Measurements from ENCODE around the gene GRK5. TPM values are rescaled to one million over a fixed set of nuclear protein-coding genes. Genes with fewer than 3 reads are reported as not detected.
"Not testable (repeated sequence)": the region's sequence is repeated elsewhere in the genome, so short reads cannot be mapped to it uniquely, and the experiment has no call there.

The GRK5 gene
- total and polyA plus RNA-seq, 5 donors from 2014 or later, result 5.1 to 46.4 (median 14.5) TPM

DNA sequence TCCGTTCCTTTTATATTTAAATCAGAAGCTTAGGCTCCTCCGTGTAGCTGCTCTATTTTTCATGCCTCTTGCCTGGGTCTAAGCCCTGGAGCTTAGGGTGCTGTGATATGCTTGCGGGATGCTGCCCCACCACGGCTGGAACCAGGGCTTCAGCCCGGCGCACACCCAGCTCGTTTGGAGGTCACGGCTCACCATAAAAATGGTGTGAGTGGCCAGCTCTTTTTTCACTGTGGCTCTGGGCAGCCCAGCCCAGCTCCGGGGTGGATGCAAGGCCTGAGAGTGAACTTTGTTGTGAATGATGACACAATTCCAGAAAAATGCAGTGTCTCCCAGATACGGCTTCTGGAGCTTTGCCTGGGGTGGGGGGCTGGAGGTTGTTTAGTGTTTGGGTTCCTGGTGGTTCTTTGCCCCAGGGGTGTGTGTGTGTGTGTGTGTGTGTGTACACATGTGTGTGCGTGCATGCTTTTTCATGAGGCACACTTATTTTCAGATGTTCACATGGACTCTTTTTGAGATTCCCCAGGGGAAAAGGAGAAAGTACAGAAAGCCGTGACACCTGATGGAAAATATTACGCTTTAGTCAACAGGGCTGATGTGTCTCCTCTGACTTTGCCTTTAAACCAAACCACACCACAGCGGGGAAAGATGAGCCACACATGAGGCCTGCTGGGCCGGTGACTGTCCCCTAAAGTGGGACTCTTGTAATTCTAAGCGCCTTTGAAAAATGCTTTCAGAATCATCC, 46.2 kb downstream of the GRK5 start:
- no peak for DNase-seq
- Histone ChIP-seq H3K4me1 (ENCODE audit: control insufficient read depth, insufficient read depth, low read length, poor library complexity, severe bottlenecking) (peaks cover 2% of the 10 kb centered on the region), H3K9me3 (ENCODE audit: control insufficient read depth in 2 of 2, low read length in 2 of 2) (no peaks in the 10 kb centered on the region), H3K4me3 (ENCODE audit: low read depth, low read length) (no peak overlapping the region), H3K27me3 (ENCODE audit: control insufficient read depth, insufficient read depth, low read length) (no peaks in the 10 kb centered on the region), H3K36me3 (ENCODE audit: control insufficient read depth, insufficient read depth, low read length) (no peaks in the 10 kb centered on the region), H3K27ac (ENCODE audit: insufficient read depth, low read length, poor library complexity, severe bottlenecking) (peak overlapping the region; percentile 14)
- no peak overlapping the region for H3K4me3 Mint-ChIP-seq
- H3K27me3 Mint-ChIP-seq, result no peaks in the 10 kb centered on the region
- ATAC-seq (ENCODE audit: low read depth in 2 of 2), result no peak
- H3K4me1 Mint-ChIP-seq, result peaks cover 9 to 48% (median 18%) of the 10 kb centered on the region in 4 donors
- H3K9me3 Mint-ChIP-seq, result peaks cover 0 to 3% (median 0%) of the 10 kb centered on the region in 7 donors
- peak overlapping the region; percentile 57 to 88 (median 62) for H3K27ac Mint-ChIP-seq
- H3K36me3 Mint-ChIP-seq, result peaks cover 4% of the 10 kb centered on the region

DNA sequence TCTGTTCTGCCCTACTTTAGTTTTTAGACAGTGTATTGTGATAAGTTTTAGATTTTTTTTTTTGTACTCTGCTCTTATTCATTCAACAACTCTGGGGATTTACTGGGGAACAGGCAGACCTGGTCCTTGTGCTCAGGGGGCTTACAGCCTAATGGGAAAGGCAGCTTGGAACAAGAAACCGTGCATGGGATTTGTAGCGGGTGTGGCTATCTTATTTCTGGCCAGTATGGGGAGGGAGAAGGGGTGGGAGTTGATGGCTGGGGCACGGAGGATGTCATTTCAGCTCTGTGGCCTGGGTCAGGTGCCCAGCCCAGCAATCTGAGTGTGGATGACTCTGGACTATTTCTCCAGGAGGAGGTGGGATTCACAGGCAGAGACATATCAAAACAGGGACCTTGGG, 47.0 kb downstream of the GRK5 start:
- H3K4me3 ChIP-seq (ENCODE audit: low read depth, low read length), result no peak overlapping the region
- no peaks in the 10 kb centered on the region for H3K9me3 ChIP-seq (ENCODE audit: control insufficient read depth in 2 of 2, low read length in 2 of 2)
- DNase-seq, result no peak
- Mint-ChIP-seq H3K27me3 (no peaks in the 10 kb centered on the region), H3K4me3 (no peak overlapping the region), H3K9me3 (peaks cover 0 to 3% (median 0%) of the 10 kb centered on the region in 7 donors), H3K36me3 (peaks cover 4% of the 10 kb centered on the region), H3K4me1 (peaks cover 9 to 51% (median 19%) of the 10 kb centered on the region in 4 donors), H3K27ac (peak overlapping the region; percentile 57 to 88 (median 62))
- H3K27me3 ChIP-seq (ENCODE audit: control insufficient read depth, insufficient read depth, low read length), result no peaks in the 10 kb centered on the region
- peak overlapping the region; percentile 14 for H3K27ac ChIP-seq (ENCODE audit: insufficient read depth, low read length, poor library complexity, severe bottlenecking)
- peaks cover 2% of the 10 kb centered on the region for H3K4me1 ChIP-seq (ENCODE audit: control insufficient read depth, insufficient read depth, low read length, poor library complexity, severe bottlenecking)
- ATAC-seq (ENCODE audit: low read depth in 2 of 2), result no peak
- H3K36me3 ChIP-seq (ENCODE audit: control insufficient read depth, insufficient read depth, low read length), result no peaks in the 10 kb centered on the region

DNA sequence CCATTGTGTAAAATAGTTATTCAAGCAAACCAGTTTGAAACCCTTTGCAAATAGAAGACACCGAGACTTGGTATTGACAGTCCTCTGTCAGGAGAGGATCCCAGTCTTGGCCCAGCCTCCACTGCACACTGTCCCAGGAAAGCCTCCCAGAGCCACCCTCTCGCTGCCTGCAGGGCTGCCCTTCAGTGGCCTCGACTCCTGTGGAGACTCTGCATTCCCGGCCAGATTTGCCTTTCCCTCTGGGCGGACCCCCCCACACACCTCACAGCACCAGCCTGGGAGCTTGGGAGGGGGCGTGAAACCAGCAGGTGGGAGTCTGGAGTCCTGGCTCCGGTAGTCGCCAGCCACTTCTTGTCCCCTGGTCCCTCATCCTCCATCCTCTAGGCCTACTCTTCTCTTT, 48.7 kb downstream of the GRK5 start:
- no peaks in the 10 kb centered on the region for H3K36me3 ChIP-seq (ENCODE audit: control insufficient read depth, insufficient read depth, low read length)
- peaks cover 2% of the 10 kb centered on the region for H3K4me1 ChIP-seq (ENCODE audit: control insufficient read depth, insufficient read depth, low read length, poor library complexity, severe bottlenecking)
- H3K4me3 Mint-ChIP-seq, result no peak overlapping the region
- peaks cover 9 to 42% (median 17%) of the 10 kb centered on the region in 4 donors for H3K4me1 Mint-ChIP-seq
- DNase-seq, result no peak
- peaks cover 4% of the 10 kb centered on the region for H3K36me3 Mint-ChIP-seq
- no peak overlapping the region for H3K27ac Mint-ChIP-seq
- H3K9me3 Mint-ChIP-seq, result peaks cover 0 to 3% (median 0%) of the 10 kb centered on the region in 7 donors
- no peaks in the 10 kb centered on the region for H3K9me3 ChIP-seq (ENCODE audit: control insufficient read depth in 2 of 2, low read length in 2 of 2)
- H3K27me3 ChIP-seq (ENCODE audit: control insufficient read depth, insufficient read depth, low read length), result no peaks in the 10 kb centered on the region
- no peak overlapping the region for H3K4me3 ChIP-seq (ENCODE audit: low read depth, low read length)
- no peak overlapping the region for H3K27ac ChIP-seq (ENCODE audit: insufficient read depth, low read length, poor library complexity, severe bottlenecking)
- ATAC-seq (ENCODE audit: low read depth in 2 of 2), result no peak
- H3K27me3 Mint-ChIP-seq, result no peaks in the 10 kb centered on the region

DNA sequence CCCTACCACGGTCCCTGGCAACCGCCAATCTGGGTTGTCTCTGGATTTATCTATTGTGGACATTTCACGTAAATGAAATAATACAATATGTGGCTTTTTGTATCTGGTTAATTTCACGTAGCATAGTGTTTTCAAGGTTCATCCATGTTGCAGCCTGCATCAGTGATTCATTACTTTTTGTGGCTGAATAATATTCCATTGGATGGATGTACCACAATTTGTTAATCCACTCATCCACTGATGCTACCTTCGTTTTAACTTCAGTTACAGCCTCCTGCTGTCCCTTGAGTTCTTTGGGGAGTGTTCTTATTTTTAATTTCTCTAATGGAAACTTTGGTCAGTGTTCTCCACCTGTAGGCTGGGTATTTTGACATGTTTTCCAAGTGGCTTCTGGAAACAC, 49.5 kb downstream of the GRK5 start:
- Histone ChIP-seq H3K9me3 (ENCODE audit: control insufficient read depth in 2 of 2, low read length in 2 of 2) (no peaks in the 10 kb centered on the region), H3K27me3 (ENCODE audit: control insufficient read depth, insufficient read depth, low read length) (no peaks in the 10 kb centered on the region), H3K4me3 (ENCODE audit: low read depth, low read length) (no peak overlapping the region), H3K36me3 (ENCODE audit: control insufficient read depth, insufficient read depth, low read length) (no peaks in the 10 kb centered on the region), H3K4me1 (ENCODE audit: control insufficient read depth, insufficient read depth, low read length, poor library complexity, severe bottlenecking) (peaks cover 2% of the 10 kb centered on the region), H3K27ac (ENCODE audit: insufficient read depth, low read length, poor library complexity, severe bottlenecking) (no peak overlapping the region)
- Mint-ChIP-seq H3K36me3 (peaks cover 4% of the 10 kb centered on the region), H3K27me3 (no peaks in the 10 kb centered on the region), H3K4me3 (no peak overlapping the region), H3K9me3 (peaks cover 0 to 3% (median 0%) of the 10 kb centered on the region in 7 donors), H3K4me1 (peaks cover 9 to 41% (median 17%) of the 10 kb centered on the region in 4 donors), H3K27ac (peak overlapping the region in 1 of 3 donors; percentile 52)
- no peak for DNase-seq
- no peak for ATAC-seq (ENCODE audit: low read depth in 2 of 2)

DNA sequence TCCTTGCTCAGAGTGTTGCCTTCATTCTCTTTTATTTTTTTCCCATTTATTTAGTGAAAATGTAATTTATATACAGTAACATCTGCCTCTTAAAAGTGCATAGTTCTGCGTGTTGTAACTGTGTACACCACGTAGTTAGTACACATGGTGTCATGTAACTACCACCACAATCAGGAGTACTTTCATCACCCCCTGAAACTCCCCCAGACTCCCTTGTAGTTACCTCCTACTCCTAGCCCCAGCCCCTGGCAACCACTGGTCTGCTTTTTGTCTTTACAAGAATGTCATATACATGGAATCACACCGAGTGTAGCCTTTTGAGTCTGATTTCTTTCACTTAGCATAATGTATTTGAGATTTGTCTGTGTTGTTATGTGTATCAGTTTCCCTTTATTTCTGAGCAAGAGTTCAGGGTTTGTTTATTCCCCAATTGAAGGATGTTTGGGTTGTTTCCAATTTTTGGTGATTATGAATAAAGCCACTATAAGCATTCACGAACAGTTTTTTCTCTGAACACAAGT, 50.6 kb downstream of the GRK5 start:
- H3K9me3 Mint-ChIP-seq, result peaks cover 0 to 3% (median 0%) of the 10 kb centered on the region in 7 donors
- H3K9me3 ChIP-seq (ENCODE audit: control insufficient read depth in 2 of 2, low read length in 2 of 2), result no peaks in the 10 kb centered on the region
- peak overlapping the region in 1 of 4 donors; percentile 51 for H3K4me3 Mint-ChIP-seq
- peaks cover 2% of the 10 kb centered on the region for H3K4me1 ChIP-seq (ENCODE audit: control insufficient read depth, insufficient read depth, low read length, poor library complexity, severe bottlenecking)
- peak overlapping the region in 2 of 3 donors; percentile 14 to 27 for H3K27ac Mint-ChIP-seq
- H3K4me1 Mint-ChIP-seq, result peaks cover 9 to 37% (median 17%) of the 10 kb centered on the region in 4 donors
- no peaks in the 10 kb centered on the region for H3K27me3 ChIP-seq (ENCODE audit: control insufficient read depth, insufficient read depth, low read length)
- H3K4me3 ChIP-seq (ENCODE audit: low read depth, low read length), result no peak overlapping the region
- H3K27me3 Mint-ChIP-seq, result no peaks in the 10 kb centered on the region
- no peak for ATAC-seq (ENCODE audit: low read depth in 2 of 2)
- H3K36me3 Mint-ChIP-seq, result peaks cover 4% of the 10 kb centered on the region
- no peak overlapping the region for H3K27ac ChIP-seq (ENCODE audit: insufficient read depth, low read length, poor library complexity, severe bottlenecking)
- no peaks in the 10 kb centered on the region for H3K36me3 ChIP-seq (ENCODE audit: control insufficient read depth, insufficient read depth, low read length)
- no peak for DNase-seq

DNA sequence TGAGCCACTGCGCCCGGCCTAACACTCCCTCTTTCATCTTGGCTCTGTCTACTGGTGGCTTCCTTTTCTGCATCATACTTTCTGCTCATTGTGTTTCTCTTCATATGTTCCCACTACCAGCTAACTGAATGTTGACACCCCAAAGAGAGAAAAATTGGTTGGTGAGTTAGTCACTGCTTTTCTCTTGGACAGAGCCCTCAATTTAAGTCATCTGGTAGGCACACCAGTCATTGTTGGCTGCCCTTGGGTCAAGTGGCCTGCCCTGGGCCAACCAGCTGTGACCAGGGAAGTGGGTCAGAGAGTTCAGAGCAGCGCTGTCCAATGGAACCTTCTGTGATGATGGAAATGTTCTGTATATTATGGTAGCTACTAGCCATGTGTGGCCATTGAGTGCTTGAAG, 52.0 kb downstream of the GRK5 start:
- no peak for ATAC-seq (ENCODE audit: low read depth in 2 of 2)
- Mint-ChIP-seq H3K27ac (no peak overlapping the region), H3K36me3 (peaks cover 4% of the 10 kb centered on the region)

DNA sequence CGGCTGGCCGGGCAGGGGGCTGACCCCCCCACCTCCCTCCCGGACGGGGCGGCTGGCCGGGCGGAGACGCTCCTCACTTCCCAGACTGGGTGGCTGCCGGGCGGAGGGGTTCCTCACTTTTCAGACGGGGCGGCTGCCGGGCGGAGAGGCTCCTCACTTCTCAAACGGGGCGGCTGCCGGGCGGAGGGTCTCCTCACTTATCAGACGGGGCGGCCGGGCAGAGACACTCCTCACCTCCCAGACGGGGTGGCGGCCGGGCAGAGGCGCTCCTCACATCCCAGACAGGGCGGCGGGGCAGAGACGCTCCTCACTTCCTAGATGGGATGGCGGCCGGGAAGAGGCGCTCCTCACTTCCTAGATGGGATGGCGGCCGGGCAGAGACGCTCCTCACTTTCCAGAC, 53.6 kb downstream of the GRK5 start:
- not testable (repeated sequence) for H3K27ac ChIP-seq (ENCODE audit: insufficient read depth, low read length, poor library complexity, severe bottlenecking); H3K9me3 Mint-ChIP-seq; H3K4me3 ChIP-seq (ENCODE audit: low read depth, low read length); H3K4me1 ChIP-seq (ENCODE audit: control insufficient read depth, insufficient read depth, low read length, poor library complexity, severe bottlenecking); H3K36me3 Mint-ChIP-seq; H3K36me3 ChIP-seq (ENCODE audit: control insufficient read depth, insufficient read depth, low read length); ATAC-seq (ENCODE audit: low read depth in 2 of 2); H3K9me3 ChIP-seq (ENCODE audit: control insufficient read depth in 2 of 2, low read length in 2 of 2); H3K27me3 ChIP-seq (ENCODE audit: control insufficient read depth, insufficient read depth, low read length); DNase-seq; H3K27me3 Mint-ChIP-seq; H3K27ac Mint-ChIP-seq; H3K4me3 Mint-ChIP-seq
- H3K4me1 Mint-ChIP-seq, result peaks cover 9 to 34% (median 22%) of the 10 kb centered on the region in 4 donors

More for the DNA sequence above, 52.0 kb downstream of the GRK5 start:
- no peak for DNase-seq
- Mint-ChIP-seq H3K4me3 (no peak overlapping the region), H3K4me1 (peaks cover 9 to 34% (median 18%) of the 10 kb centered on the region in 4 donors), H3K9me3 (peaks cover 0 to 3% (median 0%) of the 10 kb centered on the region in 7 donors), H3K27me3 (no peaks in the 10 kb centered on the region)
- Histone ChIP-seq H3K27me3 (ENCODE audit: control insufficient read depth, insufficient read depth, low read length) (no peaks in the 10 kb centered on the region), H3K36me3 (ENCODE audit: control insufficient read depth, insufficient read depth, low read length) (no peaks in the 10 kb centered on the region), H3K27ac (ENCODE audit: insufficient read depth, low read length, poor library complexity, severe bottlenecking) (no peak overlapping the region), H3K9me3 (ENCODE audit: control insufficient read depth in 2 of 2, low read length in 2 of 2) (no peaks in the 10 kb centered on the region), H3K4me1 (ENCODE audit: control insufficient read depth, insufficient read depth, low read length, poor library complexity, severe bottlenecking) (peaks cover 6% of the 10 kb centered on the region), H3K4me3 (ENCODE audit: low read depth, low read length) (no peak overlapping the region)

Data from CD4-positive, CD25-positive, alpha-beta regulatory T cell (primary cell).